GM21447 (cell line): ENCODE measurements around the gene DPYSL5.
"Not testable (repeated sequence)": the region's sequence is repeated elsewhere in the genome, so short reads cannot be mapped to it uniquely, and the experiment has no call there.

Experiments
- ATAC-seq: cut with Tn5 transposase; IDR thresholded peaks from one replicate; pipeline ENCODE4 v1.9.1; 2021; ENCODE audit not compliant: unreplicated experiment

Gene DPYSL5, protein sequence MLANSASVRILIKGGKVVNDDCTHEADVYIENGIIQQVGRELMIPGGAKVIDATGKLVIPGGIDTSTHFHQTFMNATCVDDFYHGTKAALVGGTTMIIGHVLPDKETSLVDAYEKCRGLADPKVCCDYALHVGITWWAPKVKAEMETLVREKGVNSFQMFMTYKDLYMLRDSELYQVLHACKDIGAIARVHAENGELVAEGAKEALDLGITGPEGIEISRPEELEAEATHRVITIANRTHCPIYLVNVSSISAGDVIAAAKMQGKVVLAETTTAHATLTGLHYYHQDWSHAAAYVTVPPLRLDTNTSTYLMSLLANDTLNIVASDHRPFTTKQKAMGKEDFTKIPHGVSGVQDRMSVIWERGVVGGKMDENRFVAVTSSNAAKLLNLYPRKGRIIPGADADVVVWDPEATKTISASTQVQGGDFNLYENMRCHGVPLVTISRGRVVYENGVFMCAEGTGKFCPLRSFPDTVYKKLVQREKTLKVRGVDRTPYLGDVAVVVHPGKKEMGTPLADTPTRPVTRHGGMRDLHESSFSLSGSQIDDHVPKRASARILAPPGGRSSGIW

DNA sequence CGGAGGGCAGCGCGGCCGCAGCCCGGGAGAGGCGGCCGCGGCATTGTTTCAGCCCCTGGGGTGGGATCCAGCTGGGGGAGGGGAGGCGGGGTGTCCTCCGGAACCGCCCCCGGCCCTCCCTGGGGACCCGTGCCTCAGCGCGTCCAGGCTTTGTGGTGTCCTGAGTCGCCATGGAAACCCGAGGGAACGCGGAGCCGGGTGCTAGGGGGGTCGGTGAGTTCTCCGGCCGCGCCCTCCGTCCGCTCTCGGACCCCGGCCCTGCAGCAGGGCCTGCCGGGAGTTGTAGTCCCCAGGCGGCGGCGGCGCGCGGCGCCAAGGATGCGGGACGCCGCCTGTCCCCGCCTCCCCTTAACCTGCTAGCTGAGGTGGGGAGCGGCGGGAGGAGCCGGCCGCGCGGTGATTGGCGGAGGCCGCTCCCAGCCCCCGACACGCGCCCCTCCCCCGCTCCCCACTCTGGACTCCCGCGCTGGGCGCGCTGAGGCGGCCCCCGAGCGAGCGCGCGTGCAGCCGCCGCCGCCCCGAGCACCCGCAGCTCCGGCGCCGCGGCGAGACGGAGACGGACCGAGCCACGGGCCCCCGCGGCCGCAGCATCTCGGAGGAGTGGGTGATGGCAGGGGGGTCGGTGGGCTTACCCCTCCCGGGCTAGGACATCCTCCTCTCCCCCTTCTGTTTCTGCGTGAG is at the start of gene DPYSL5:
TSS of gene DPYSL5 (plus strand) at position 478 of the 681 bp plus-strand sequence. CDS start 50,368 bp downstream, outside the sequence.
- ATAC-seq: no peak

DNA sequence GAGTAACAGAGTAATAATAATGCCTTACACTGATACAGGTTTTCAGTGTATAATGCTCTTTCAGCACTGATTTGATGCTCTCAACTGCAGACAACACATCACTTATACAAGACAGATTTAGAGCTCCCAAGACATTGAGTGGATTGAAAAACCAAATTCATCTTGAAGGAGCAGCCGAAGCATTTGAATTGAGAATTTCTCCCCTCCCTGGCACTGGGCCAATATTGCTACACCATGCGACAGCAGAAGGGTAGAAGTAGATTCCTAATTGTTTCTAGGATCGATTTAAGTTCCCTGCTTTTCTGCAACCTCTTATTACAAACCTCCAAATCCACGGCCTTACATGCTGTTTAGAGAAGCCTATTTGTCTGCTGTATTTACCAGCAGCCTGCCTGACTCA is 46.6 kb upstream of the DPYSL5 start:
- ATAC-seq: no peak

DNA sequence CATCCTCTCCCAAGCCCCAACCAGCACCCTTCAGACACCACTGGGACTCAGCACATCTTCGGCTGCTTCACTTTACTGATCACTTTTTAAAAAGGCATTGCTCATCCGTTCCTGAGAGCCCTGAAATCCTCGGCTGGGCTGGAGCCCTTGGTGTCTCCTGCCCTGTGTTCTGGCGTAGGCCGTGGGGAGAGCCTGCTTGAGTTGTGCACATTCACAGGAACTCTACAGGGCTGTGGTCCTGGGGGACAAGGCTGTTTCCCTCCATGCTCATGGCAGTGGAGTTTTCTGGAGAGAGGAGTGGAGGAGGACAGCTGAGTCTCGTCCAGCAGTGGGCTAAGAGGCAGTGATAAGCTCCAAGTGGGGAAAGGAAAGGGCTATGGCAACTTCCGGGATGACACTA is 46.1 kb upstream of the DPYSL5 start:
- ATAC-seq: no peak

DNA sequence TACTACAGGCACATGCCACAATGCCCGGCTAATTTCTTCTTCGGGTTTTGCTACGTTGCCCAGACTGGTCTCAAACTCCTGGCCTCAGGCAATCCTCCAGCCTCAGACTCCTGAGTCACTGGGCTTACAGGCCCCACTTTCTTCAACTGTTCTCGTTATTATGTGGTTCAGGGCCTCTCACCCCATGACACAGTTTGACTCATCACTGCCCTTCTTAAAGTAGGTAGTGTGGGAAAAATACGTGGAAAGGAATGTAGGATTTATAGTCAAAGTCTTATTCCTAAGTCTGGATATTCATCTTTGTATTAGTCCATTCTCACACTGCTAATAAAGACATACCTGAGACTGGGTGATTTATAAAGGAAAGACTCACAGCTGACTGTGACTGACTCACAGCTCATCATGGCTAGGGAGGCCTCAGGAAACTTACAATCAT is 42.7 kb upstream of the DPYSL5 start:
- ATAC-seq: no peak

GRCh38 chr2:26807788-26808460 is 40.0 kb upstream of the DPYSL5 start:
- ATAC-seq: no peak

DNA sequence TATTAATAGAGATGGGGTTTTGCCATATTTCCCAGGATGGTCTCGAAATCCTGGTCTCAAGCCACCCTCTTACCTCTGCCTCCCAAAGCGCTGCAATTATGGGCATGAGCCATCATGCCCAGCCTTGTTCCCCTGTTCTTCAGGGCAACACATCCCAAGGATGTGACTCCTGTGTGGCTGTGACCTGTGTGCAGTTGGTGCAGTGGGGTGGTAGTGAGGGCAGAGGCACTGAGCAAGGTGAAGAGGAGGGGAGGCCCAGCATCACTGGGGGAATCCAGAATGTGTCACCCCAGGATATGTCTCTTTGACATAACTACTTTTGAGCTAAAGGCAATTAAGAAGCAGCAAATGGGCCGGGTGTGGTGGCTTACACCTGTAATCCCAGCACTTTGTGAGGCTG is 38.7 kb upstream of the DPYSL5 start:
- ATAC-seq: no peak

DNA sequence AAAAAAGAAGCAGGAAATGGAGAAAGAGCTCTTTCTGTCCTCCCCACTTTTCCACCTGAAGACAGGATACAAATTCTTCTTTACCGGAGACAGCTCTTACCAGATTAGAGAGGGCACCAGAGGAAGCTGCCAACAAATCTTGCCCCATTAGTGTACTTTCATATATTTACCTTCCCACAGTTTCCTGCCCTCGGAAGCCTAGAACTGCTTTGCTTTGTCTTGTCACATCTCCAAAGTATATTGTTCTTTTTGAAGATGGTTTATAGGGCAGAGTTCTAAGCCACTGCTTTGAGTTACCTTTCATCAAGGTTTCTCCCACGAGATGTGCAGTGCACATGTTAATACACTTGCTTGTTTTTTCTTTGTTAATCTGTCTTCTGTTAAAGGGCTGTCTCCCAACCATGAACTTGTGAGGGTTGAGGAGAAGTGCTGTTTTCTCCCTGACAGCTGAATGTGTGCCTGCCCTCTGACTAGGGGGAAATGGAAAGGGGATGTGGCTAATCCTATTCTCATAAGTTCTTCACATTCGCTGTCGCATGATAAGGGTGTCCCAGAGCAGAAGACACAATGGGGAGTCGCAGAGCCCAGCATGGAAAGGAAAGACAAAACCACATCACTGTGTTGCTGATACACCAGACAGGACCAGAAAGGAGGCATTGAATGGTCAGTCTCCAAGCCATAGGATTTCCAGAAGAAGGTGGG is 37.9 kb upstream of the DPYSL5 start:
- no peak for ATAC-seq

DNA sequence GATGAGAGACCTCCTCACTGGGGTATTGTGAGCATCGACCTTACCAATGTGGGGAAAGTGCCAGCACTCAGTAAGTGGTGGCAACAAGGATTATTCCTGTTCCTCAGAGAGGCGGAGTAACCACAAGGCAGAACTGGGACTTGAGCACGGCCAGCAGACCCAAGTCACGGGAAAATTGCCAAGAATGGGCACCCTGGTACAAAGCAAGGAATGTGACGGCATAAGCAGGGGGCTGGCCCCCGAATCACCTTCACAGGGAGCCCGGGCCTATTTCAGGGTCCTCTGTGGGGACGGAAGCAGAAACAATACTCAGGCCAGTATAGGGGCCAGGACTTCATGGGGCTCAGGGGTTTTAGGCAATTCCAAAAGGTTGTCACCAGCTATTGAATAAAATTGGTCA is 36.7 kb upstream of the DPYSL5 start:
- ATAC-seq: no peak

- no peak for ATAC-seq
Measured at GRCh38 chr2:26811791-26812694, 35.9 kb upstream of the DPYSL5 start.

GRCh38 chr2:26812731-26813130 is 35.2 kb upstream of the DPYSL5 start:
- ATAC-seq: no peak

- ATAC-seq: not testable (repeated sequence)
Measured at GRCh38 chr2:26814072-26814765, 33.7 kb upstream of the DPYSL5 start.

DNA sequence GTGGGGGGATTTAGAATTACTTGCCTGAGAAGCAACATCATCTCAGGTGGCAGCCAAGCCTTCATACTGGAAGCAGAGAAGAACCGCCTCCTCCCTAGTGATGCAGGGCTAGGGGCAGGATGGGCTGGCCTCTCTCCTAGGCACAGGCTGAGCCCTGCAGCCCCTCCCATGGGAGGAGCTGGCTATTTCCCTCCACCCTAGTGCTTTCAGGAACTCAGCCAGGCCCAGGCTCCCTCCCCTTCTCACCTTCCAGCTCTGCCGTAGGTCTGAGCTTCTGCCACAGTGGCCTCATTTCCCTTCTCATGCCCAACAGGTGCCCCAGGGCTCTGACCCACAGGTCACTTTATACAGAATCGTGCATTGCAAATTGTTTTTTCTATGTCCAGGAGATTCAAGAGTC is 31.0 kb upstream of the DPYSL5 start:
- no peak for ATAC-seq

DNA sequence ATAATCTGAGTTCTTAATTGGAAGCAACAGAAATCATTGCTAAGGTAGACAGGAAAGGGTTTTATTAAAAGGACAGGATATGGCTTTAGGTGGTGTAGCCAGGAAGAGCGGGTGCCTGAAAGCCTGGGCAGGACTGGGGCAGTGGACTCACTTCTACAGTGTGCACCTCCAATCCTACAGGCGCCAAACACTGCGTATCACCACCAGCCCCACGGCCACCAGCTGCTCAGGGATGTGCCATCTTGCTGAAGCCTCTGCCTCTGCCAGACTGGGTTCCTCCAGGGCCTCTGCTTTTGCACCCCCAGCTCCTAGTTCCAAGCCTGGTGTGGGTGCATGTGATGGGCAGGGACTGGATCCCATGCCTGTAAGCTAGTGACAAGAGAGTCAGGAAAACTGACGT is 29.7 kb upstream of the DPYSL5 start:
- no peak for ATAC-seq

DNA sequence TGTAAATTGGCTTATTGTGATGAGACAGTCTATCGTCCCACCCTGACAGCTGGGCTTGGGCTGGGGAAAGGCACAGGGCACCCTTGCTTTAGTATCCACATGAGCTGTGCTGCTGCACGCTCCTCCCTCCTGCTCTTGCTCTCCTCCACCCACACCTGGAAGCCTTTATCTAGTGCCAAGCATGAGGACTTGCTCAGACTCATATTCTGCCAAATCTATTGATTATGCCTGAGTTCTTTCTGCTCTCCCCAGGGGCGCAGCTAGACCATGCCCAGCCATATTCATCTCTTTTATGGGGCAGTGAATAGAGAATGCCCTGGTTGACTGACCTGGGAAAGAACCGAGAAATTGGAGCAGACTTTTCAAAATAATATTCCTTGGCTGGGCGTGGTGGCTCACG is 29.0 kb upstream of the DPYSL5 start:
- no peak for ATAC-seq

DNA sequence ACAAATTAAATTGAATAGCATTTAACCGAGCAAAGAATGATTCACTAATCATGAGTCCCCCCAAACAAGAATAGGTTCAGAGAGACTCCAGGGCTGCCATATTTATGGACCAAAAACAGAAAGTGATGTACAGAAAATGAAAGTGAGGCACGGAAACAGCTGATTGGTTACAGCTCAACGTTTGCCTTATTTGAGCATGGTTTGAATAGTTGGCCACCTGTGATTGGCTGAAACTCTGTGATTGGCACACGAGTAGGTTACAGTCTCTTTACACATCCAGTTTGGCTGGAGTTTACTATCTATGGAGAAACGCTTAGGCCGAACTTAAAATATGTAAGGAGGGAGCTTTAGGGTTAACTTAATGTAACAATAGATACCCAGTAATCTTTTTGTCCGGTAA is 27.0 kb upstream of the DPYSL5 start:
- no peak for ATAC-seq

DNA sequence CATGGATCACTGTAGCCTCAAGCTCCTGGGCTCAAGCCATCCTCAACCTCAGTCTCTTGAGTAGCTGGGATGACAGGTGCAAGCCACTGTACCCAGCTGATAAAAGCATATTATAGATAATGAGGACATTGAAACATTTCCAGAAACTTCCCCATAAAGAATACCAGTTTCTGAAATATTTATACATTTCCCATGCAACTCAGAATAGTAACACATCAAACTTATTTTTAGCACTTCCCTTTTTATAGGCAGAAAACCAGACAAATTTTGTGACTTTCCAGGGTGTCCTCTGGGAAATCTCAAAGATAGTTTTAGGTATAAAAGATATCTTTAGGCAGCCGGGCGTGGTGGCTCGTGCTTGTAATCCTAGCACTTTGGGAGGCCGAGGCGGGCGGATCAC is 25.1 kb upstream of the DPYSL5 start:
- ATAC-seq: no peak

- no peak for ATAC-seq
Measured at GRCh38 chr2:26838121-26838906, 9.6 kb upstream of the DPYSL5 start.

DNA sequence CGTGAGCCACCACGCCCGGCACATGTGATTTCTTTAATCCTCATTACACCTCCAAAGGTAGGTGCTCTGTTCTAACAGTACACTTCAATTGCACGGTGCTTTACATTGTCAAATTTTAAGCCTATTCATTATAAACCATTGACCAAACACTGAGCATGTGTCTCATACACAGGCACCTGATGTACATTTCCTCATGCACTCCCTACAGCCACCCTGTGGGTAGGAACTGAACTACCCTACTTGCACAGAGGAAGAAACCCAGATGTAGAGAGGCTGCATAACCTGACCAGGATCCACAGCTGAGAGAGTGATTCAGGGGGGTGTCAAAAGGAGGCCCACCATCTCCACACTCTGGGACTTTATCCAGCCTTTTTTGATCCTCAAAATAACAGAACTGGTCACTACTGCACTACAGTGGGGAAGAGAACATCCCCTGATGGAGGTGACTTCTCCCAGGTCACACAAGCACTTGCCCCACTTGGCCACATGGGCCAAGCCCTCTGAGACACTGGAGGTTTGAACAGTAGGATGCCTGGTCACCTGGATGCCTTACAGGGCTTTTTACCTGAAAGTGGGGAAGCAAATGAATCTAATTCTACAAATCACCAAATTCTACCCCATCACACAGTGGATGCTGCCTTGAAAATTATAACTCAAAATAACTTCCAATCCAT is 6.9 kb upstream of the DPYSL5 start:
- ATAC-seq: no peak
